DMS153 (cell line): ENCODE results near the gene FGF14.

Experiments used
- DNase-seq: peaks from one replicate; lab custom pipeline; 2025; lab: John Stamatoyannopoulos, UW

Gene FGF14

DNA sequence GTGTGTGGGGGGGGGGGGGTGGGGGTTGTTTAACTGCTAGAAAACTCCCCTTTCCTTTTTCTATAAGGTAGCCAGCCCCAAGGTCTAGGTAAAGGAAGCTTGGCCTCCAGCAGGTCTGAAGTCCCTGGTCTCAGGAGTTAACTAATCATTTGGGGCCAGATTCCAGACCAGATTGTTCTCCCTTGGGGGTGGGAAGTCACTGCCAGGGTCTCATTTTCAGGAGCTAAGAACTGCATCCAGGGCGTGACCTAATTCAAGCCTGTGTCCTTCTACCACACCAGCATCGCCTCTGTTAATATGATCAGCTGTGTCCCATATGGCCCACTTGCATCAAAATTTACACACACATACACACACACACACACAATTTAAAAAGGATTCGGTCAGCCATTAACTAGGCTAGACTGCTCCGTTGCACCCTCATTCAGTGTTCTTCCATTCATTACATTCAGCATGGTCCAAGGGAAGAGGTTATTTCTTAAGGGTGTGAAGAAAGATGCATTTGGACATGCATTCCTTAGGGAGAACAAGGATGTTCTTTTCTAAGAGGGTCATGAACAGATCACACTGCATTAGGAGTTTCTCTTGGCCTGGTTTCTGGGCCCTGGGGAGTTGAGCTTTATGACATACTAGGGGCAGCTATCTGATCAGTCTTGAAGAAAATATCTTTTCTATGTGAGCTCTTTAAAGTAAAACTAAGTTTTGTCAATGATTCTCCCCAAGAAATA is 91.0 kb downstream of the FGF14 start:
- DNase-seq = no peak

DNA sequence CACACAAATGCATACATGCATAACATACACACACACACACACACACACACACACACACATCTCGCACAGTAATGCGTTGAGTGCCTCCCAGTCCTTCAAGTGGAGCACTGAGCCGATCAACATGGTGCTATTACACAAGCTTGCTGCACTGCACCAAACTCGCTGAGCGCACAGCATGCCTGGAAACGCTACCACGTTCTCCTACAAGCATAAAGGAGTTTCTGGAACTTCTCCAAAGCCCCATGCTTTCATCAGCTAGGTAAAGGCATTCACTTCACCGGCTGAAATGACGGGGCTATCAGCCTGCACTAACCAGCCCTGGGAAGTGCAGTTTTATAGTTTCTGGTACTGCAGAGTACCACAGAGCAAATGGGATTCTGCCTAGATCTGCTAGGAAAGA is 92.7 kb downstream of the FGF14 start:
- peak; percentile 61 for DNase-seq

GRCh38 chr13:102302534-102302933 is 99.3 kb downstream of the FGF14 start:
- no peak for DNase-seq

GRCh38 chr13:102300379-102300778 is 101.5 kb downstream of the FGF14 start:
- DNase-seq = no peak

- DNase-seq = no peak
Observed at GRCh38 chr13:102299366-102299765, 102.5 kb downstream of the FGF14 start.

GRCh38 chr13:102298051-102298450 is 103.8 kb downstream of the FGF14 start:
- DNase-seq = no peak

- DNase-seq = no peak
Observed at GRCh38 chr13:102295316-102296048, 106.4 kb downstream of the FGF14 start.

DNA sequence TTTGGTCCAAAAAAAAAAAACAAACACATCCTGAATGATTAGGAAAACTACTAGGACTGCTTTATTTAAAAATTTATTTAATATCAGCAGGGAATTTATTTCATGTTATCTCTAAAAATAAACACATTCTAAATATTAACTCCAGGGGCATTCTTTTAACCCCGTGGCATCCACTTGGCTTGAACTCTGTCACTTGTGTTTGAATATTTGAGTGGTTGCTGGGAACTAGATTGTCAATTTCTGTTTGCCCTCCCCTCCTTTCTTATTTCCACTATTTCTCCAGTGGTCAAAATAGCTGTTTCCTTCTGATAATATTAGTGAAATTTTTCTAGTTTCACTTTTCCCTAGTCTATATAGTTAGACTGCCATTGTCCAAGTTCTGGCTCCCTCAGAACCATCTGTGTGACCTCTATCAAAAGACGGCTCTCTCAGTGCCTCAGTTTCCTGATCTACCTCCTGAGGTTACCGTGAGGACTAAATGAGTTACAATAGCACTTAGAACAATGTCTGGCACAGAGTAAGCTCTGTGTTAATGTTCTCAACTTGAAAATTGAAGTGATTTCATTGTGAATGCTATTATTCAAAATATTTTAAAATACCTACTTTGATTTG is 107.3 kb downstream of the FGF14 start:
- DNase-seq = no peak

DNA sequence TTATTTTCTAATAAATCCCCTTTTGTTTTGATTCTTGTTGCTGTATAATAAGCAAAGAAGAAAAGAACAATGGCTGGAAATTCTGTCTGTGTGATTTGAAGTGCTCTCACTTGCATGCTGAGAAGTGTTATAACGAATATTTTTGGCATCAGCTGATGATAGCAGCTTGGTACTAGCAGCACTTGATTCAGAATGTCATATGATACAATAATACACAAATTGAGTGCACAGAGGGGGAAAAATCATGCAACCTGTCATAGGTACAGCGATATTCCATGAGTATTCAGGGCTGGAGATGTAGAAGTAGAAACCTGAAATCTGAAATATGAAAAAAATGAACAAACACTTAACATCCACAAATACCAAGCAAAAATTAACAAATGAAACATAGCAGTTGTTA is 108.1 kb downstream of the FGF14 start:
- DNase-seq = no peak

DNA sequence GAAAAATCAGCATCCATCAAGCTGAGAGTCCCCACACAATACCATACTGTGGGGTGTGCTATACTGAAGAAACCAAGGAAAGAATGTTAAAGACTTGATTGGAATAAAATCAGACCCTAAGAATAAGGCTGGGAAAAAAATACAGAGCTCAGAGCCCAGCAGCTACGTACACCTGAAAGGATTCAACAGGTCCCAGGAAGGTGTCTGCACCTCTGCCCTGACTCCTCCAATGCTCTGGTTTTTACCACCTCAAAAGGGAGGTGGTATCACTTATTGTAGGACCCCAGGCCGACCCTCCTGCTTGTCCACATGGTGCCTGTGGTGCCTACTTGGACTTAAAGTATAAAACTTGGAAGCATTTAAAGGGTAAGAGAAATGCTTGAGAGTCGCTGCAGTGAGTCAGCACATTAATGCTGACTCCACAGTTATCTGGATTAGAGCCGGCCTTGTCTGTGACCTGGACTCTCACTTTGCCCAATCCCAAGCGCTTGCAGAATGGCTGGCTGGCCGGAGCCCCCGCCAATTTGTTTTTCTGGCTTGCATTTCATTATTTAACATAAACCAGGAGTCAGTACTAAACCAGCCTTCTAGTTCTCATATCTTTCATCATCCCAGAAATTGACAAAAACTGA is 110.1 kb downstream of the FGF14 start:
- DNase-seq = no peak

DNA sequence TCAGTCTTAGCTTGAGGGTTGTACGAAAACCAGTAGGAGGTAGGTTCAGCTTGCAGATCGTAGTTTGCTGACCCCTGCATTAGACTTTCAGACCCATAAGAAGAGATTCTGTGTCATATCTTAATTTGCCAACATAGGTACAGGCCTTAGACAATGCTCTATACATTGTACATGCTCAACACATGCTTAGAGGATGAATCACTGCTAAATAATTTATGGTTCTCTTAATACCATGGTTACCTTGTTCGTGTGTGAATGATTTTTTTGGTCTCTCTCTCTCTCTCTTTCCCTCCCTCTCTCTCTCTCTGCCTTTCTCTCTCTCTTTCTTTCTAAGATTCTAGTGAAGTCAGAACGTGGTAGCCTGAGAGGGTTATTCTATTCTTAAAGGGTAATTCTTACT is 112.2 kb downstream of the FGF14 start:
- no peak for DNase-seq

DNA sequence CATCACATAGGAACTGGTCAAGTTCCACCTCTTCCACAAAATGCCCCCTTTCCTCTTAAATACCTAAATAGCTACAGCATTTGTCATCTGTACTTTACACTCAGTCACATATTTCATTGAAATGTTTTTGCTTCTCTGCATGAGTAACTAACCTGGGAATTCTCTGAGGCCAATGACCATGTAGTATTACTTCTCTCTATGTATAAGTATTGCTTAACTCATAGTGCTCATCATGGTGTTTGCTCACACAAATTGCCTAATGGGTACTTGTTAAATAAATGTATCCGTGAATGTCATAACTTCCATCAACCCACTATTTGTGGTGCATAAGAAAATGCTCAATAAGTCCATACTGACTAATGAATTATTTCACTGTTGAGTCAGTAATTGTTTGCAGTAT is 115.5 kb downstream of the FGF14 start:
- DNase-seq = no peak

- DNase-seq = no peak
Observed at GRCh38 chr13:102280366-102280765, 121.5 kb downstream of the FGF14 start.

GRCh38 chr13:102277286-102277685 is 124.6 kb downstream of the FGF14 start:
- no peak for DNase-seq

GRCh38 chr13:102276404-102276803 is 125.4 kb downstream of the FGF14 start:
- no peak for DNase-seq

DNA sequence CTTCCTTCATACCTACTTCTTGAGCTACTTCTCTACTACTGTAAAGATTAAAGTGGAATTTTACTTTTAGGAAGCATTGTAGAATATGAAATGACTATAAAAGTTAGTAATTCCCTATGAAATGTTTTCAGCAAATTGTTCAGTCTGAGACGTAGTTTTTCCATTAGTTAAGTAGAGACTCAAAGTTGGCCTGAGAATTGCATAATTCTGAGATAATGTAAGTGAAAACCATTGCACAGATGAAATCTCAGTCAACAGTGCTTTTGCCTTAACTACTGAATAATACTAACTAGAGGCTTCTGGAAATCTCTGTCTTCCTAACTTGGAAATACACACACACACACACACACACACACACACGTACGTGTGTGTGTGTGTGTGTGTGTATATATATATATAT is 125.9 kb downstream of the FGF14 start:
- no peak for DNase-seq

- no peak for DNase-seq
Observed at GRCh38 chr13:102273111-102273510, 128.7 kb downstream of the FGF14 start.

GRCh38 chr13:102267191-102267590 is 134.7 kb downstream of the FGF14 start:
- no peak for DNase-seq

DNA sequence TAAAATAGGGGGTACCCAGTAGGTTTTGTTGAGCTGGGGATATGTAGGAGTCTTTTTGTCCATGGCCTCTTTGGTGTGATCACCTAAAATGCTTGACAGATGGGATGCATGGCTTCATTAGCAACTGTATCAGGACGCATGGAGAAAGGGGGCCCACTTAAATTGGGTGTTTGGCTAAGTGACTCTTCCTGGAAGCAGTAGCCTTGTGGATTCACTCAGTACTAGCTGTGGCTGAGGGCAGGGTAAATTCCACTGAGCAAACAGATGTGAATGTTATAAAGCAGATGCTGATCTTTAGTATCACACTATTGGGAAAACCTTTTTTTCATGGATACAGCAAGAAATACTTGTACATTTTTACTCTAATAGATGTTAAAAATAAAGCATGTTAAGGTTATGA is 140.0 kb downstream of the FGF14 start:
- no peak for DNase-seq

GRCh38 chr13:102261316-102261715 is 140.5 kb downstream of the FGF14 start:
- no peak for DNase-seq

- no peak for DNase-seq
Observed at GRCh38 chr13:102260256-102260655, 141.6 kb downstream of the FGF14 start.

GRCh38 chr13:102255409-102255808 is 146.4 kb downstream of the FGF14 start:
- DNase-seq = no peak

GRCh38 chr13:102251817-102252216 is 150.0 kb downstream of the FGF14 start:
- no peak for DNase-seq
